Urinary bladder (tissue), 4 donors: Measurements from ENCODE around the gene UBE2D1. TPM values are rescaled to one million over a fixed set of nuclear protein-coding genes. Genes with fewer than 3 reads are reported as not detected.

ENCODE experiments used
- DNase-seq: peaks from one replicate; pipeline ENCODE4 v3.0.0-alpha.2; 2015; ENCODE audit errors: extremely low spot score
- H3K27ac ChIP-seq: one replicate; pipeline ENCODE4 v1.5.1; 2013; ENCODE audit warnings: low read depth, mild to moderate bottlenecking, moderate library complexity
- H3K36me3 ChIP-seq: one replicate; pipeline ENCODE4 v1.6.1; 2013; ENCODE audit warnings: mild to moderate bottlenecking, moderate library complexity; ENCODE audit not compliant: insufficient read depth
- H3K4me1 ChIP-seq: one replicate; pipeline ENCODE4 v1.6.1; 2013; ENCODE audit warnings: mild to moderate bottlenecking, moderate library complexity; ENCODE audit not compliant: insufficient read depth
- H3K4me3 ChIP-seq: one replicate; pipeline ENCODE4 v1.5.1; 2013; ENCODE audit warnings: low read depth, low read length
- WGBS: extraction: QIAGEN DNeasy Blood & Tissue Kit; methylation state at CpG from one replicate; pipeline ENCODE4 v1.1.7; 2013; 5-methylcytosine and 5-hydroxymethylcytosine counted together
- polyA plus RNA-seq: library from polyadenylated mRNA; stranded (reverse); fragments of 200-250 nt; gene quantifications from one replicate; pipeline ENCODE4 v1.2.3, GENCODE V29; 2013
- total RNA-seq: library from RNA; depleted of rRNA; stranded (reverse); fragments of >200 nt; gene quantifications from one replicate; pipeline ENCODE4 v1.2.3, GENCODE V29; 2014
- donor health status: healthy with polysubstance abuse.
- donor health status: healthy.

UBE2D1 gene
- total and polyA plus RNA-seq, 2 donors, result 13.3 to 34.5 TPM

DNA sequence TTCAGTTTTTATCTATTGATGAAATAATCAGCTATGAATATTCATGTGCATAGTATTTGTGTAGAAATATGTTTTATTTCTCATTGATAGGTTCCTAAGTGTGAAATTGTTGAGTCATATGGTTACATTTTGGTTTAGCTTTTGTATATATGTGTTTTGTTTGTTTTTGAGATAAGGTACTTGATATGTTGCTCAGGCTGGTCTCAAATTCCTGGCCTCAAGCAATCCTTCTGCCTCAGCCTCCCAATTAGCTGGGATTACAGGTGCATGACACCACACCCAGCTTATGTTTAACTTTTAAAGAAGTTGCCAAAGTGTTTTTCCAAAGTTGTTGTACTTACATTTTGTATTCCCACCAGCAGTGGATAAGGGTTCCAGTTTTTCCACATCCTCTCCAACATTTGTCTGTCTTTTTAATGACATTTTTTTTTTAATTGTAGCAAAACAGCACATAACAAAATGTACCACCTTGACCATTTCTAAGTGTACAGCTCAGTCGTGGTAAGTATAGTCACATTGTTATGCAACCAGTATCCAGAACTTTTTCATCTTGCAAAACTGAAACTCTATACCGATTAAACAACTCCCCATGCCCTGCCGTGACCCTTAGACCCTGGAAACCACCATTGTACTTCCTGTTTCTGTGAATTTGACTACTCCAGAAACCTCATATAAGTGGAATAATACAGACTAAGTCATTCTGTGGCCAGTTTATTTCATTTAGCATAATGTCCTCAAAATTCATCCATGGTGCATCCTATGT lies 12.6 kb upstream of the UBE2D1 start:
- Histone ChIP-seq H3K36me3 (no peaks in the 10 kb centered on the region), H3K4me3 (no peak overlapping the region)
- WGBS, result 63% methylated on average over 3 of the region's 3 CpGs

GRCh38 chr10:58322835-58323209 lies 12.0 kb upstream of the UBE2D1 start:
- Histone ChIP-seq H3K4me1 (no peaks in the 10 kb centered on the region), H3K4me3 (no peak overlapping the region), H3K36me3 (no peaks in the 10 kb centered on the region), H3K27ac (no peak overlapping the region)
- DNase-seq, result no peak
- WGBS, result 38% methylated on average over 1 of the region's 1 CpG

More for the DNA sequence above, 12.6 kb upstream of the UBE2D1 start:
- H3K4me1 ChIP-seq, result no peaks in the 10 kb centered on the region
- H3K27ac ChIP-seq, result no peak overlapping the region
- DNase-seq, result no peak

- no peaks in the 10 kb centered on the region for H3K4me1 ChIP-seq
- H3K36me3 ChIP-seq, result no peaks in the 10 kb centered on the region
- H3K27ac ChIP-seq, result no peak overlapping the region
- no peak for DNase-seq
- no peak overlapping the region for H3K4me3 ChIP-seq
- 21% methylated on average over 25 of the region's 25 CpGs for WGBS
These were observed 7.8 kb upstream of the UBE2D1 start for GRCh38 chr10:58326967-58327381.

DNA sequence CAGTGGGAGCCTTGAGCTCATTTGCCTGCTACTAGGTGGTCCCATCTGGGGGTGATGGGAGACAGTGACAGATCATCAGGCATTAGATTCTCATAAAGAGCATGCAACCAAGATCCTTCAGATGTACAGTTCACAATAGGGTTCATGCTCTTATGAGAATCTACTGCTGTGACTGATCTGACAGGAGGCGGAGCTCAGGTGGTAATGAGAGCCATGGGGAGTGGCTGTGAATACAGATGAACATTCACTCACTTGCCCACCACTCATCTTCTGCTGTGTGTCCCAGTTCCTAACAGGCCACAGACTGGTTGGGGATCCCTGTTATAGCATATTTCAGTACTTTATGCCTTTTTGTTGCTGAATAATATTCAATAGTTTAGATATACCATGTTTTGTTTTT lies 6.6 kb upstream of the UBE2D1 start:
- Histone ChIP-seq H3K27ac (no peak overlapping the region), H3K4me1 (no peaks in the 10 kb centered on the region), H3K36me3 (no peaks in the 10 kb centered on the region), H3K4me3 (no peak overlapping the region)
- 95% methylated on average over 1 of the region's 1 CpG for WGBS
- no peak for DNase-seq

DNA sequence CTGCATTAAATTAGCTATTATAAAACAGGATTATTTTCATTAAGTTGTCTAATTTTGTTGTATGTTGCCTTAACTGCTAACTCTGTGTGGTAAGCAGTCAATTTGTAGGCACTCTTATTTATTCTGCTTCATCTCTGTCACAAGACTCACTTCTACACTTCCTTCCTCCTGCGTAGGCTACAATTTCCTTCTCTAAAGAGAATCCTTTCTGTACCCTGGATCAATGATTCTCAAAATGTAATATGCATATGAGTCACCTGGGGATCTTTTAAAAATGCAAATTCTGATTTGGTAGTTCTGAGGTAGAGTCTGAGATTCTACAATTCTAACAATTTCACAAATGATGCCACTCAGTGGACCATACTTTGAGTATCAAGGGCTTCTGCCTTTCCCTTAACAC lies 4.4 kb upstream of the UBE2D1 start:
- H3K4me3 ChIP-seq, result no peak overlapping the region
- DNase-seq, result no peak
- no peaks in the 10 kb centered on the region for H3K36me3 ChIP-seq
- H3K27ac ChIP-seq, result no peak overlapping the region
- no peaks in the 10 kb centered on the region for H3K4me1 ChIP-seq
- 85% methylated on average over 1 of the region's 1 CpG for WGBS

- Histone ChIP-seq H3K4me1 (no peaks in the 10 kb centered on the region), H3K4me3 (no peak overlapping the region), H3K27ac (no peak overlapping the region), H3K36me3 (no peaks in the 10 kb centered on the region)
- no peak for DNase-seq
- WGBS, result 88% methylated on average over 2 of the region's 2 CpGs
These were observed 3.2 kb upstream of the UBE2D1 start for GRCh38 chr10:58331646-58332045.

DNA sequence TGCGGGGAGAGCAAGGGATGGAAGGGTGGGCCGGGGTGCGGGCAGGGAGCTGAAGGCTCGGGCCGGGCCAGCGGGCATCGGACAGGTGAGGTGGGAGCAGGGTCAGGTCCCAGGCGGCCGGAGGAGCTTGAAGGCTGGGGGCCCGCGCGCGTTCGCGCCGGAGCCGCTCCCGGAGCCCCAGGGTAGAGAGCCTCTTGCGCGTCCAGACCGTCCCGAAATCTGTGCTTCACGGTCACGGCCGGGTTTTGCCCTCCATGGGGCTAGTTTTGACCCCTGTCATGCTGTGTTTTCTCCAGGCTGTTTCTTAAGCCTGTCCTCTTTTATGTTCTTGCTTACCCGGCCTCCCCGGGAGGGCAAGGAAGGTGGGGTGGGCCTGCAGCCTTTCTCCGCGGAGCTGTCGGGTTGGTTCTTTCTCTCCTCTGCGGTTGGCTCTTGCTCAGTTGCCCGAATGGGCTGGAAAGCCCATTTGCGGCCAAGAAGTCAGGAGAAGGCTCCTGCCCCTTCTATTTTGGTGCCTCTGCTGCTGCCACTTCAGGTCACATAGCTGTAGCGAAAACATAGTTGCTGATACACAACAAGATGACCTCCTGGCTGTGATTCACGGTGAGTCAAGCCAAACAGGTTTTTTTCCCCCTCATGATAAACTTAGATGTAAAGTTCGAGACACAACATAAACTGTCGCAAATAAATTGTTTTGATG lies 650 bp downstream of the UBE2D1 start:
- 3% methylated on average over 37 of the region's 37 CpGs for WGBS
- Histone ChIP-seq H3K27ac (peak overlapping the region; percentile 90), H3K4me1 (no peaks in the 10 kb centered on the region), H3K4me3 (peak overlapping the region; percentile 97), H3K36me3 (no peaks in the 10 kb centered on the region)
- no peak for DNase-seq

GRCh38 chr10:58336242-58336641 lies 1.4 kb downstream of the UBE2D1 start:
- H3K27ac ChIP-seq, result no peak overlapping the region

GRCh38 chr10:58341422-58341821 lies 6.6 kb downstream of the UBE2D1 start:
- no peaks in the 10 kb centered on the region for H3K36me3 ChIP-seq
- no peak overlapping the region for H3K4me3 ChIP-seq
- no peaks in the 10 kb centered on the region for H3K4me1 ChIP-seq
- no peak for DNase-seq
- 87% methylated on average over 4 of the region's 4 CpGs for WGBS
- no peak overlapping the region for H3K27ac ChIP-seq

More at GRCh38 chr10:58336242-58336641, 1.4 kb downstream of the UBE2D1 start:
- DNase-seq, result no peak
- 93% methylated on average over 4 of the region's 4 CpGs for WGBS
- no peaks in the 10 kb centered on the region for H3K4me1 ChIP-seq
- H3K4me3 ChIP-seq, result peak overlapping the region; percentile 97
- H3K36me3 ChIP-seq, result no peaks in the 10 kb centered on the region

DNA sequence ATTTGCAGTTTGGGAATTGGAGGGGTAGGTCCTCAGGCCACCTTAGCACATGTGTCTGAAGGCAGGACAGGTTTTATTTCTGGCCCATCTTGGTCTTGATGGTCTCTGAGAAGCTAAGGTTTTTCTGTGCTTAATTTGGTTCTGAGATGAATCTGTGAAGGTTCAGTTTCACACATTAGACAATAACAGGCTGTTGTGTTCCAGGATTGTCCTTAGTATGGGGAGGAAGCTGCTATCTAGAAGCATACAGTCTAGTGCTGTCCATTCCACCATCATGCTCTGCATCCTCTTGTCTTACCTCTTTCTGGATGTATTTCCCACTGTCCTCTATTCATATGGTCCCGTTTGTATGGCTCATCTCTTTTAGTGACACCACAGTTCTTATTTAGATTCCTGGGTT lies 7.1 kb downstream of the UBE2D1 start:
- 85% methylated on average over 1 of the region's 1 CpG for WGBS
- no peak for DNase-seq
- Histone ChIP-seq H3K4me1 (no peaks in the 10 kb centered on the region), H3K36me3 (no peaks in the 10 kb centered on the region), H3K4me3 (no peak overlapping the region), H3K27ac (no peak overlapping the region)

GRCh38 chr10:58347967-58348366 lies 13.2 kb downstream of the UBE2D1 start:
- H3K4me3 ChIP-seq, result no peak overlapping the region
- DNase-seq, result no peak
- no peak overlapping the region for H3K27ac ChIP-seq
- WGBS, result 38% methylated on average over 1 of the region's 1 CpG
- H3K36me3 ChIP-seq, result no peaks in the 10 kb centered on the region
- H3K4me1 ChIP-seq, result no peaks in the 10 kb centered on the region

DNA sequence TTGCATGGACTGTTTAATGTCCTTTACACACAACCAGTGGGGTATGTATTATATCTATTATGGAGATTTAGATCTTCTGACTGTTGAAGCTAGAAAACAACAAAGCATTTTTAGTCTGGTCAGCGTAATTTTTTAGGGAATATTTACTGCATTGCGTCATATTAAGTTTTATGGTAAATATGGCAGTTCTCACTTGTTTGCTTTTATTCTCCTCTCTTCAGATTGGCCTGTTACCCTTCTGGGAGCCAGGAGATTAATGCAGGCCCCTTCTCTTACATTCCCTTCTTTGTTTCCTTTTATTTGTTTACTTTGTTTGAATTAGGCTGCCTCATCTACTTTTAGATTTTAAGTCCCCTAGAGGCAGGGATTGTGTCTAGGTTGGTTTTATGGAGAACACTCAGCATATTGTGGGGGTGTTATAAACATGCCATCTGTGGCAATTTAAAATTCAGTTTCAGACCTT lies 13.8 kb downstream of the UBE2D1 start:
- no peaks in the 10 kb centered on the region for H3K36me3 ChIP-seq
- no peak for DNase-seq
- H3K4me3 ChIP-seq, result no peak overlapping the region
- H3K27ac ChIP-seq, result no peak overlapping the region
- WGBS, result 66% methylated on average over 2 of the region's 2 CpGs
- no peaks in the 10 kb centered on the region for H3K4me1 ChIP-seq

DNA sequence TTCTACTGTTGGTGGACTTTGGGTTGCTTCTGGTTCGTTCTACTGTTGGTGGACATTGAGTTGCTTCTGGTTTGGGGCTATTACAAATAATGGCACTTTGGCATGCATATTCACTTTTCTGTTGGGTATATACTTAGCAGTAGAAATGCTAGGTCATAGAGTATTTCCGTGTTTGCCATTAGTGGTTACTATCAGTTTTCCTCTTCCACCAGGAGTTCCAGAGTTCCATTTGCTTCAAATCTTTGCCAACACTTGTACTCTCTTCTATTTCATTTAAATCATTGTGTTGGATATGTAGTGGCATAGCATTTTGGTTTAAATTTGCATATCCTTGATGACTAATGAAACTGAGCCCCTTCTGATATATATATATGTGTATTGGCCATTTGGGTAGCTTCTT lies 15.2 kb downstream of the UBE2D1 start:
- Histone ChIP-seq H3K4me1 (no peaks in the 10 kb centered on the region), H3K36me3 (no peaks in the 10 kb centered on the region), H3K4me3 (no peak overlapping the region), H3K27ac (no peak overlapping the region)
- WGBS, result 96% methylated on average over 2 of the region's 2 CpGs
- DNase-seq, result no peak

GRCh38 chr10:58350619-58351323 lies 16.0 kb downstream of the UBE2D1 start:
- WGBS, result 93% methylated on average over 6 of the region's 6 CpGs
- DNase-seq, result no peak
- H3K4me3 ChIP-seq, result no peak overlapping the region

More at GRCh38 chr10:58350619-58351323, 16.0 kb downstream of the UBE2D1 start:
- Histone ChIP-seq H3K4me1 (no peaks in the 10 kb centered on the region), H3K27ac (no peak overlapping the region), H3K36me3 (no peaks in the 10 kb centered on the region)
